CD4-positive, alpha-beta T cell treated with Interleukin-15 for 1 hour (primary cell): ENCODE results near the gene ROPN1.

Experiments
- DNase-seq: peaks from one replicate; pipeline ENCODE4 v3.0.0-alpha.2; 2020

The ROPN1 gene

GRCh38 chr3:123947482-123947881, 44.4 kb downstream of the ROPN1 start:
- DNase-seq: no peak

- no peak for DNase-seq
Measured at GRCh38 chr3:123941542-123941941, 50.4 kb downstream of the ROPN1 start.

- no peak for DNase-seq
Measured at GRCh38 chr3:123941121-123941520, 50.8 kb downstream of the ROPN1 start.

GRCh38 chr3:123939706-123940105, 52.2 kb downstream of the ROPN1 start:
- DNase-seq: no peak

- no peak for DNase-seq
Measured at GRCh38 chr3:123936400-123936799, 55.5 kb downstream of the ROPN1 start.

GRCh38 chr3:123935830-123936229, 56.1 kb downstream of the ROPN1 start:
- no peak for DNase-seq

GRCh38 chr3:123934250-123934649, 57.7 kb downstream of the ROPN1 start:
- no peak for DNase-seq

- no peak for DNase-seq
Measured at GRCh38 chr3:123930445-123930844, 61.5 kb downstream of the ROPN1 start.

GRCh38 chr3:123929325-123929724, 62.6 kb downstream of the ROPN1 start:
- DNase-seq: no peak

GRCh38 chr3:123926396-123926795, 65.5 kb downstream of the ROPN1 start:
- no peak for DNase-seq

GRCh38 chr3:123920868-123921267, 71.1 kb downstream of the ROPN1 start:
- DNase-seq: no peak

- no peak for DNase-seq
Measured at GRCh38 chr3:123920383-123920782, 71.5 kb downstream of the ROPN1 start.

- no peak for DNase-seq
Measured at GRCh38 chr3:123919353-123919752, 72.6 kb downstream of the ROPN1 start.
